ENCODE data around the gene PHF12.

DNA sequence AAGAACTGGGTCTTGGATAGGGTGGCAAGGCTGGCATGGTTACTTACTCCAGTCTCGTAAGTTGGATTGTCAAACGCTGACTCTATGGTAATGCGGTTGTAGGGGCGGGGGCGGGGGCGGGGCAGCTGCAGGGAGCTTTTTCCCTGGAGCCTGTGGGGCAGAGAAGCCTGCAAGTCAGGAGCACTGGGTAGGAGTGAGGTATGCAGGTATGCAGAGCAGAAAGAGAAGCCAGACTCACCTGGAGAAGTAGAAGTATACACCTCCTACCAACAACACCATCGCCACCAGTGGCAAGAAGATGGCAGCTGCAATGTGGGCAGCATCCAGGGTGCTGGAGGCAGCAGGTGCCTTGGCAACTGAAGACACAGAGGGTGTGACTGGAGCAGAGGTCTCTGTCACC is 4.8 kb upstream of the PHF12 start:
- TF ChIP-seq, protein P1, sequence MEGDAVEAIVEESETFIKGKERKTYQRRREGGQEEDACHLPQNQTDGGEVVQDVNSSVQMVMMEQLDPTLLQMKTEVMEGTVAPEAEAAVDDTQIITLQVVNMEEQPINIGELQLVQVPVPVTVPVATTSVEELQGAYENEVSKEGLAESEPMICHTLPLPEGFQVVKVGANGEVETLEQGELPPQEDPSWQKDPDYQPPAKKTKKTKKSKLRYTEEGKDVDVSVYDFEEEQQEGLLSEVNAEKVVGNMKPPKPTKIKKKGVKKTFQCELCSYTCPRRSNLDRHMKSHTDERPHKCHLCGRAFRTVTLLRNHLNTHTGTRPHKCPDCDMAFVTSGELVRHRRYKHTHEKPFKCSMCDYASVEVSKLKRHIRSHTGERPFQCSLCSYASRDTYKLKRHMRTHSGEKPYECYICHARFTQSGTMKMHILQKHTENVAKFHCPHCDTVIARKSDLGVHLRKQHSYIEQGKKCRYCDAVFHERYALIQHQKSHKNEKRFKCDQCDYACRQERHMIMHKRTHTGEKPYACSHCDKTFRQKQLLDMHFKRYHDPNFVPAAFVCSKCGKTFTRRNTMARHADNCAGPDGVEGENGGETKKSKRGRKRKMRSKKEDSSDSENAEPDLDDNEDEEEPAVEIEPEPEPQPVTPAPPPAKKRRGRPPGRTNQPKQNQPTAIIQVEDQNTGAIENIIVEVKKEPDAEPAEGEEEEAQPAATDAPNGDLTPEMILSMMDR (conservative IDR thresholded peaks at IDR 0.05; ENCODE audit: low read depth in 2 of 2), result no peak
- TF ChIP-seq, protein P2, sequence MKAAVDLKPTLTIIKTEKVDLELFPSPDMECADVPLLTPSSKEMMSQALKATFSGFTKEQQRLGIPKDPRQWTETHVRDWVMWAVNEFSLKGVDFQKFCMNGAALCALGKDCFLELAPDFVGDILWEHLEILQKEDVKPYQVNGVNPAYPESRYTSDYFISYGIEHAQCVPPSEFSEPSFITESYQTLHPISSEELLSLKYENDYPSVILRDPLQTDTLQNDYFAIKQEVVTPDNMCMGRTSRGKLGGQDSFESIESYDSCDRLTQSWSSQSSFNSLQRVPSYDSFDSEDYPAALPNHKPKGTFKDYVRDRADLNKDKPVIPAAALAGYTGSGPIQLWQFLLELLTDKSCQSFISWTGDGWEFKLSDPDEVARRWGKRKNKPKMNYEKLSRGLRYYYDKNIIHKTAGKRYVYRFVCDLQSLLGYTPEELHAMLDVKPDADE (IDR thresholded peaks at IDR 0.05), result no peak
- TF ChIP-seq, protein P3, sequence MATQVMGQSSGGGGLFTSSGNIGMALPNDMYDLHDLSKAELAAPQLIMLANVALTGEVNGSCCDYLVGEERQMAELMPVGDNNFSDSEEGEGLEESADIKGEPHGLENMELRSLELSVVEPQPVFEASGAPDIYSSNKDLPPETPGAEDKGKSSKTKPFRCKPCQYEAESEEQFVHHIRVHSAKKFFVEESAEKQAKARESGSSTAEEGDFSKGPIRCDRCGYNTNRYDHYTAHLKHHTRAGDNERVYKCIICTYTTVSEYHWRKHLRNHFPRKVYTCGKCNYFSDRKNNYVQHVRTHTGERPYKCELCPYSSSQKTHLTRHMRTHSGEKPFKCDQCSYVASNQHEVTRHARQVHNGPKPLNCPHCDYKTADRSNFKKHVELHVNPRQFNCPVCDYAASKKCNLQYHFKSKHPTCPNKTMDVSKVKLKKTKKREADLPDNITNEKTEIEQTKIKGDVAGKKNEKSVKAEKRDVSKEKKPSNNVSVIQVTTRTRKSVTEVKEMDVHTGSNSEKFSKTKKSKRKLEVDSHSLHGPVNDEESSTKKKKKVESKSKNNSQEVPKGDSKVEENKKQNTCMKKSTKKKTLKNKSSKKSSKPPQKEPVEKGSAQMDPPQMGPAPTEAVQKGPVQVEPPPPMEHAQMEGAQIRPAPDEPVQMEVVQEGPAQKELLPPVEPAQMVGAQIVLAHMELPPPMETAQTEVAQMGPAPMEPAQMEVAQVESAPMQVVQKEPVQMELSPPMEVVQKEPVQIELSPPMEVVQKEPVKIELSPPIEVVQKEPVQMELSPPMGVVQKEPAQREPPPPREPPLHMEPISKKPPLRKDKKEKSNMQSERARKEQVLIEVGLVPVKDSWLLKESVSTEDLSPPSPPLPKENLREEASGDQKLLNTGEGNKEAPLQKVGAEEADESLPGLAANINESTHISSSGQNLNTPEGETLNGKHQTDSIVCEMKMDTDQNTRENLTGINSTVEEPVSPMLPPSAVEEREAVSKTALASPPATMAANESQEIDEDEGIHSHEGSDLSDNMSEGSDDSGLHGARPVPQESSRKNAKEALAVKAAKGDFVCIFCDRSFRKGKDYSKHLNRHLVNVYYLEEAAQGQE (IDR thresholded peaks at IDR 0.05; ENCODE audit: unreplicated experiment), result no peak
- no peak for TF ChIP-seq POLR2AphosphoS5 (IDR thresholded peaks at IDR 0.05; ENCODE audit: low read depth)
- no peak for TF ChIP-seq EZH2 (IDR thresholded peaks at IDR 0.05; ENCODE audit: low read depth, unreplicated experiment)

All from GM23338 (cell line).